GM18867 (cell line): ENCODE results near the gene TTLL7.
A peak's percentile ranks its signal among the peaks of the same experiment; 100 is the strongest.

Experiments
- ATAC-seq: cut with Tn5 transposase; IDR thresholded peaks from one replicate; pipeline ENCODE4 v1.9.1; 2021; ENCODE audit warnings: mild to moderate bottlenecking, moderate library complexity; ENCODE audit not compliant: unreplicated experiment

TTLL7 gene

GRCh38 chr1:83883979-83884378 lies 115.0 kb downstream of the TTLL7 start:
- no peak for ATAC-seq

DNA sequence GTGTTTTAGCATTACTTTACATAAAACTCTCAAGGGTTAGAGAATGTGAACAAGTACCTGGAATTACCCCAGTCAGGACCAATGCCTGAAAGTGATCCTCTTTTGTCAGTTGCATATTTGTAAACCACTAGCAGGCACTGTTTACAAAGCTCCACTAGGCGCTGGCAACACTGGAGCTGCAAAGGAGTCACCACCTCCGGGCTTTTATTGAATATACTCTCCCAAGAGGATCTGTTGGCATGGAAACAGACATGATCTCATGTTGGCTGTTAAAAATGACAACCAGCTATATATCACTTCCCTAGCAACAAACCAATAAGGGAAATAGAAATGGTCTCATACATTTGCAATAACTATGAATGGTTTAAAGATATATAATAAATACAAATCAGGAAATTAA lies 116.0 kb downstream of the TTLL7 start:
- ATAC-seq: peak; percentile 57

DNA sequence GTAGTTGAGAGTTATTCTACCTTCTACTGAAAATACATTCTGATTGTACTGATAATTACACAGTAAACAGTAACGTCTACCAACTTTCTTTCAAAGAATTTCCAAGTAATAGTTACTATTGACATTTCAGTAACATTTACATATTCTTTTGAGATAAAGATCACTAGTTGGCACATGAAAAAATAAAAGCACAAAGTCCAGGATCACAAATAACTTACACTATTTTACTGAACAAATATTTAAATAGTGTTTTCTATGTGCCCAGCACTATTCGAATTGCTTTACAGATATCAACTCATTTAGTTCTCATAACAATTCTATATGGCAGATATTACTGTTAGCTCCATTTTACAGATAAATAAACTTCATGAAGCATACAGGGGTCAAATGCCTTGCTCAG lies 126.4 kb downstream of the TTLL7 start:
- ATAC-seq: no peak

- ATAC-seq: no peak
These were observed 133.9 kb downstream of the TTLL7 start for GRCh38 chr1:83864991-83865390.

- ATAC-seq: peak; percentile 89
These were observed 138.3 kb downstream of the TTLL7 start for GRCh38 chr1:83860490-83861221.

DNA sequence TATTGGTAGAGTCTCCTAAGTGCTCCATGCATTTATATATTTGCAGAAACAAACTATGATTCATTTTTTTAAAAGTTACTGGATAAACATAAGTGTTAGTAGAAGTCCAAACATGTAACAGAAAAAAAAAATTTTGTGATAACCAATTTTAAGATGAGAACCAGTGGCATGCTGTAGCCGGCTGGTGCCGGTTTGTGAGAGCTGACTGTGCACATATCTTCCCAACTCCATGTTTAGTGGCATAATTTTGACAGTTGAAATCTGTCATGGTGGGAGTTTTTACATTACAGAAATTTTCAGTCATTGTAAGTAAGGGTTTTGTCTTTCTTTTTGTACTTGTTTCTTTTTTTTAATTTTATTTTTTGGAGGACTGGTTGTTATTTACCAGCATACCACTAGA lies 141.2 kb downstream of the TTLL7 start:
- ATAC-seq: no peak

DNA sequence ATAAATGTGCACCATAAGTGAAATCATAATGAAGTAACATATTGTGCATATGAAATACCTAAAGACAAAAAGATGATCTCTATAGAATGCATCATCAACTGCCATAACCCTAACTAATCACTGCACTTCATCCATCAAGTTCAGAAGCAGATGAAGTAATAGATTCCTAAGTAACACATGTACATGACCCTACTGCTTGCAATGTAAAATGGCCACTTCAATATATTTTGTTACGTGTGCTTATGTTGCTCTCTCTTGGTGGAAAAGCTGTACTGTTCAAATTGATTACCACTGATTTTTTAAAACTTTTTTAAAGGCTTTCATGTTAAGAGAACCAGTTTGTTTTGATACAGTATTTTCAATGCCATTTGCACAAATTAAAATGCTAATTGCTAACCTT lies 141.8 kb downstream of the TTLL7 start:
- ATAC-seq: no peak

GRCh38 chr1:83856381-83856780 lies 142.6 kb downstream of the TTLL7 start:
- ATAC-seq: no peak

GRCh38 chr1:83854456-83854855 lies 144.5 kb downstream of the TTLL7 start:
- no peak for ATAC-seq

DNA sequence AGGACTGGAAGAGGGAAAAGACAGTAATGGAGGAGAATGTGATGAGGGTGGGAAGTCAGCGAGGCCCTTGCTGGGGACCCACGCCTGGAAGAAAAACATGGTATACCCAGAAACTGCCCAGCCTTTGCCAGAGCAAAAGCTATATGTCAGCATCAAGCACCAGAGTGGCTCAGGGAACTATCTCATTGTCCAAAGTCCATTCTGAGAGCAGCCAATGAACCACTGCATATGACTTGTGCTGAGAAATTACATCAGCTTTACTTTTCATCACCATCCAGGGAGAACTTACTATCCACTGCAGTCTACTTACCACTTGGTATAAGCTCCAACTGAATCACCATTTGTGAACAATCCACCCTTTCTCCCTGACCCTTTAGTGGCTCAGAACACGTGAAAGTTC lies 148.1 kb downstream of the TTLL7 start:
- ATAC-seq: peak; percentile 16

DNA sequence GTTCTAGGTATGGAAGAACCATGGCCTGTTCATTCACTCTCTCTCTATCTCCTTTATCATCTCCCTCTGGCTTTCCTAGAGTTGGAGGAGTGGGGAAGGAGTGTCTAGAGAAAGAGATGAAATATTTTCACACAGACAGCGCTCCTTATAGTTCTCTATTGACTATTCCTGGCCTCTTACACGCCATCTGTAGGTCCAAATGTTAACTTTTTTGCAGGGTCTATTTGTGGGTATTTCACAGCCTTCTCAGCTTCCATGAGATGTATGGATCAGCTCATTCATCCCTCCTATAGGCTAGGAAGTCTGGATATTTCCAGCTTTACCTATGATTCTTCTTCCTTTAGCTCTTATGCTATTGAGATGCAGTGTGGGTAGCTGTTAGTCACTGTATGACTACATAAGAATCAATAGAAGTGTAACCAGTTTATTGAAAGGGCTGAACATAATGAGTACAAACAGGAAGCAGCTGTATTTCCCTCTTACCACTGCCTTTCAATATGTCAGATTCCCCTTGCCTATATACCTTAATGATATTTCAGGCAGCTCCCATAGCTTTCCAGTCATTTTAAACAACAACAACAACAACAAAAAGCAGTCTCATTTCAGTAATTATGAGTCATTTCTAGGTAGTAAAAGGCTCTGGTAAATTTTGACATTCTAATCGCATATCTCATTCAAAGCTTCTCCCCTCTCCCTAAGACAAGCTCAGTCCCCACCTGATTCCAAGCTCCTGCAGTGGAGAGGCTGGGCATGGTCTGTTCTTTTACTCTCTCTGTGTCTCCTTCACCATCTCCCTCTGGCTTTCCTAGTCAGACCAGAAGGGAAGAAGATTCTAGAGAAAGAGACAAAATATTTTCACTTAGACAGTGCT lies 149.5 kb downstream of the TTLL7 start:
- peak; percentile 88 for ATAC-seq

DNA sequence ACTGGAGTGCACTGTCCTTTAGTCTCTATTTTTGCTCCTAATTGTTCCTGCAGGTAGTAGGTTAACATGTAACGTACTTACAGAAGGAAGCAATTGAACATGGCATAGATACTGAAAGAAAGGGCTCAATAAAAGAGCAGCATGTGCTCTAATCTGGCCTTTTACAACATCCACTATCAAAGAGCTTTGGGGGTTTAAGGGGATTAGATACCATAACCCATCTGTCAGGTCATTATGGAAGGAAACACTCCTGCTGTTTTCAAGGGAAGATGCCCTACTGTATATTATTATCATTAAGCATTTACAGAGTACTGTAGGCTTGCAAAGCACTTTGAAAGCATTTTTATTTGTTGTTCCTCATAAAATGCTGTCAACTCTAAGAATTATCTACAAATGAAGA lies 152.8 kb downstream of the TTLL7 start:
- ATAC-seq: no peak

DNA sequence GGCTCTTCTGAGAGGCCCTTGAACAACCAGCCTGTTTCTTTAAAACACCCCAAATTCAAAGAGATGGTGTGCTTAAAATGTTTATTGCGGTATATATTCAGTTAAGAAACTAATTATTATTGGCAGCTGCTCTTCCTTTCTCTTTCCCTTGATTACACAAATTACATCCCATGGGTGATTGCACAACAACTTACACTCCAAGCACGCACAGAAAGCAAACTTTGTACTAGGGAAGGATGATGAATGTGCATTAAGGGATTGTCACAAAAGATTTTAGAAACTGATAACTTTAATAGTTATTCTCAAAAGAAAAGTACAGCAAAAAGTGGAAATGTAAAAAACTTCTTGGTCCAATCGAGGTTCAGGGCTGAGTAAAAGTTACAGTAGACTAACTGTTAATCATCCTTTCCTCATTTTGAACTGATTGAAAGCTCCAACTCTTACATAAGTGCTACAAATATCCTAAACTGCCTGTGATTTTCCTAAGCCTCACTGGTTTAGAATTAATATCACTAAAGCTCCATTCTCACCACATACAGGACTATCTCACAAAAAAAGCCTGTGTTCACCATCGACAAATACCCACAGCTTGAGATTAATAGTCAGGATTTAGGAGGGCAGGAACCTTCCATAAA lies 153.4 kb downstream of the TTLL7 start:
- ATAC-seq: no peak

DNA sequence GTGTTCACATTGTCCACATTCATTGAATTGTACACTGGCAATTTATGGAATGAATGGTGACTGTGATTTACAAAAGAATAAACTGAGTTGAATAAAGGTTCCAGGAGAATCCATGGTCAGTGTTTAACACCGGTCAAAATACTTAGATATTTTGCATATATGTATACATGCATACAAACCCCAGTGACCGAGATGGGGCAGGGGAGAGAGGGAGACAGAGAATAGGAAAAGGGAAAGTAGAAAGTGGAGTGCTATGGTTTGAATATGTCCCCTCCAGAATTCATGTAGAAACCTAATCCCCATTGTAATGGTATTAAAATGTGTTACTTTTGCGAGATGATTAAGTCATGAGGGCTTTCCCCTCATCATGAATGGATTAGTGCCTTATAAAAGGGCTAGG lies 154.4 kb downstream of the TTLL7 start:
- ATAC-seq: no peak

- no peak for ATAC-seq
These were observed 159.3 kb downstream of the TTLL7 start for GRCh38 chr1:83839566-83840173.

DNA sequence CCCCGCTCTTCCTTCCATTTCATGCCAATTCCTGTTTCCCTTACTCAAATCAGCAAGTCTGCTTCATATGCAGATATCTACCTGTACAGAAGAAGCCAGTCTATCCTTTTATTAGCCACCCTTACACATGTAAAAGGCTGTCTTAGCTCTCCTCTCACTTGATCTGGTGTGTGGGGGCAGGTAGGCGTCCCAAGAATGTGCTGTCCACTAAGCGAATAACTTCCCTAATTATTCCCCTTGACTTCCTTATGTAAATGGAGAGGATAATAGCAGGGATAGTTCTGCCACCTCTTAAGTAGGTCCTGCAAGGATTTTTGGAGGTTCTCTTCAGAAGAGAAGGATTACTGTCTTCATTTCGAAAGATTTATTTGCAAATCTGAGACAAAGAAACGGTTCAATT lies 160.4 kb downstream of the TTLL7 start:
- ATAC-seq: no peak

DNA sequence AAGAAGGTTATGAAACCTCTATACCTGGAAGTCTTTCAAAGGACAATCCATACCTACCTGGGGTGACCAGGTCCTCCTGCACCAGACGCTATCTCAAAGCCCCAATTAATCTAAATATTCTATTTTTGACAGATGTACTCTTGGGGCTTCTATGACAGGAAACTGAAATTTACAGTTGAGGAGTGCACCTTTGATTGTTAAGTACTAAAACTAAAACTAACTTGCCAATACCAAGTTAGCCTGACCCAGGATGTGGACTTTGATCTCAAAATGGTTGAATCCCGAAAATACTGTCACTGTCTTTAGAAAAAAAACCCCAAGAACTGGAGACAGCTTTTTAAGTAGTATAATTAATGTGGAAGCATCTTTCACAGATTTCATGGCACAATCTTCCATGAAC lies 162.4 kb downstream of the TTLL7 start:
- ATAC-seq: no peak

DNA sequence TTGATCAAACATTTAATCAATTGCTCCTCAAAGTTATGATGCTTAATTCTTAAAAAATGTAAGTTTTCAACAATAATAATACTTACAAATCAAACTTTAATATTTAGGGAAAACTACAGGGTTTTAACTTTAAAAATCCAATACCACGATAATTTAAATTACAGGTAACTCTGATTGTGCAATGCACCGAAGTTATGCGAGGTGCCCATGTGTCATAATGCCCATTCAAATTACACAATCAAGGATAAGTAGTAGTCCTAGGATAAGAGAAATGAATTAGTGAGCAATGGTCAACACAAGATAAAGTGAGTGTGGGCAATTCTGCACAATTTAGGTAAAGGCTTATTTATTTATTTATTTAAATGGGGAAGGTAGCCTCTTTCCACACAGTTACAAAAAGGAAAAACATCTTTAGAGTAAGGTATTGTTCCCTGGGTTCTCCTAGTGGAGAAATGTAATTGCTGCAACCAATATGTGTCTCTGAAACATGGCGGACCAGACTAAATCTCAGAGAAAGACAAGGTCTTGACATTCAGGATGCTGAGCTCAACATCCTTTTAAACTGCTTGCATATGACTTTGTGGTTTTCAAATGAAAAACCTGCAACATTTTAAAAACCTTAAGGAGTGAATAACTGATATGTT lies 164.2 kb downstream of the TTLL7 start:
- ATAC-seq: no peak

DNA sequence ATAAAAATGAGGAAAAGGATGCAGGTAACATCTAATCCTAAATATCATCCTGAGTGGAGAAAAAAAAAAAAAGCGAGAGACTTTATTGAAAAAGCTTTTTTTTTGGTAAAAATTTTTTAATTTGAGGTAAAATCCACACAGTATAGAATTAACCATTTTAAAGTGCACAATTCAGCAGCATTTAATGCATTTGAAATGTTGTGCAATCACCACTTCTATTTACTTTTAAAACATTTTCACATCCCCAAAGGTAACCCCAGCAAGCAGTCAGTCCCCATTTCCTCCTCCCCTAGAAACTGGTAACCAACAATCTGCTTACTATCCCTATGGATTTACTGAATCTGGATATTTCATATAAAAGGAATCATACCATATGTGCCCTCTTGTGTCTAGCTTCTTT lies 166.7 kb downstream of the TTLL7 start:
- ATAC-seq: no peak

DNA sequence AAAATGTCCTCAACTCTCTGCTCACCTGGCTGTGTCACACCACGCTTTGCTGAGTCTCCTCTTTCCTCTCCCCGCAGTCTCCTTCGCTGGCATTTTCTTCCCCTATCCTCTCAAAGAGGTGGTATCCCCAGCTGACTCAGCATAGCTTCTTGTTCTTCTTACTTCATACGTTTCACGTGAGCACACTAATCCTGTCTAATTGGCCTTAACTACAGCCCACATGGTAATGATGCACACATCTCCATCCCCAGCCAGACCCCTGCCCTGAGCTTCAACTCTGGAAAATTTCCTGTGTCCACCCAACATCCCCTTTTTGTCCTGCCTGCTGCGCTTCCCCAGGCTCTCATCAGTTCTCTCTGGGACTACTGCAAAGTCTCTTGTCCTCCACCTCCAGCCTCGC lies 169.8 kb downstream of the TTLL7 start:
- no peak for ATAC-seq

DNA sequence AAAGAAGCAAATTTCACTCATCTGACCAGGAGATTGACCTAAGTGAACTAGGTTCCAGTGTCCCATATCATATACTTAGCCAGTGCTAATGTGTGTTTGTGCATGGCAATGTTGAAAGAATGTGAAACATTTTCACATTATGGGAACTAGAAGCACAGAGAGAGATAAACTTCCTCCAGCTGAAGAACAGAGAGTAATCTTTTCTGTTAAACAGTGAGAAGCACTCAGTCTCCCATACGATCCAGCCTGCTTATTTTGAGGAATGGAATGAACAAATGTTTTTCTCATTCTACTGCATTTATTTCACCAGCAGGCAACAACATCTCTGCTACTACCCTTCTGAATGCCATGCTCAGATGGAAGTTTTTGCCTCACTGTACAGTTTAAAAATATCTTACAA lies 170.5 kb downstream of the TTLL7 start:
- no peak for ATAC-seq
